ENCODE measurements around the gene KIF23. TPM values are rescaled to one million over a fixed set of nuclear protein-coding genes. Genes with fewer than 3 reads are reported as not detected.

The KIF23 gene
- total and polyA plus RNA-seq, 12 donors = 0.17 to 3.4 (median 0.57) TPM

DNA sequence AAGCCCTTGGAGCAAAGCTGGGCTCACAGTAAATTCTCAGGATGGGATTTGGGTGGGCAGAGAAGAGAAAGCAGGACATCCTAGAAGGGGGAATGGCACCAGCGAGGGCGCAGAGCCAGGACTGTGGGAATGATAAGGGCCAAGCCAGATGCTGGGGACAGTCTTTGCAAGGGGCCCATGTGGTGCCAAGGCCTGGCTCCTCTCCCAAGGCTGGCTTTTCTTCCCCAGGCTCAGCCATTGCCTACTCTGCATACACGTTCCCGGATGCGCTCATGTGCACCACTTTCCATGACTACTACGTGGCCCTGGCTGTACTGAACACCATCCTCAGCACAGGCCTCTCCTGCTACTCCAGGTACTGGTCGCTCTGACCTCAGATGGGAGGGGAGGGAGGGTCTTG is 24.7 kb upstream of the KIF23 start:
- 77 to 87% methylated on average over 7 of the region's 7 CpGs for WGBS, 2 donors
- TF ChIP-seq, protein P1, sequence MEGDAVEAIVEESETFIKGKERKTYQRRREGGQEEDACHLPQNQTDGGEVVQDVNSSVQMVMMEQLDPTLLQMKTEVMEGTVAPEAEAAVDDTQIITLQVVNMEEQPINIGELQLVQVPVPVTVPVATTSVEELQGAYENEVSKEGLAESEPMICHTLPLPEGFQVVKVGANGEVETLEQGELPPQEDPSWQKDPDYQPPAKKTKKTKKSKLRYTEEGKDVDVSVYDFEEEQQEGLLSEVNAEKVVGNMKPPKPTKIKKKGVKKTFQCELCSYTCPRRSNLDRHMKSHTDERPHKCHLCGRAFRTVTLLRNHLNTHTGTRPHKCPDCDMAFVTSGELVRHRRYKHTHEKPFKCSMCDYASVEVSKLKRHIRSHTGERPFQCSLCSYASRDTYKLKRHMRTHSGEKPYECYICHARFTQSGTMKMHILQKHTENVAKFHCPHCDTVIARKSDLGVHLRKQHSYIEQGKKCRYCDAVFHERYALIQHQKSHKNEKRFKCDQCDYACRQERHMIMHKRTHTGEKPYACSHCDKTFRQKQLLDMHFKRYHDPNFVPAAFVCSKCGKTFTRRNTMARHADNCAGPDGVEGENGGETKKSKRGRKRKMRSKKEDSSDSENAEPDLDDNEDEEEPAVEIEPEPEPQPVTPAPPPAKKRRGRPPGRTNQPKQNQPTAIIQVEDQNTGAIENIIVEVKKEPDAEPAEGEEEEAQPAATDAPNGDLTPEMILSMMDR (IDR thresholded peaks at IDR 0.05) = no peak
- intact Hi-C loops (cut with DNase I) = no loop called here

DNA sequence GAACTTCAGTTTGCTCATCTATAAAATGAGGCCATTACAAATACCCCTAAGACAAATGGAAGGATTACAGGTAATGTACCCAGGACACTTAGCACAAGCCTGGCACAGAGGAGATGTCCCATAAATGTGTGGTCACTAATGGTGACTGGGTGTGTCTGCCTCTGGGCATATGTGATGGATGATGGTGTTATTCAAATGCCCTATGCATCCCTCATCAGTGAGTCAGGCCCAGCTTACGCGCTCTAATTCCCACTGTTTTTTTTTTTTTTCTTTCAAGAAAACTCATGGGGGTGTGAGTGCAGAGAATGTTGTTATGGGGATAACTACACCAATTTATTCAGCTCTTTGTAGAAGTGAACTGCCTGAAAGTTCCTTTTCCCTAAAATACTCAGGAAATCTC is 23.6 kb upstream of the KIF23 start:
- TF ChIP-seq, protein P1 (IDR thresholded peaks at IDR 0.05) = no peak
- no peak overlapping the region for H3K27ac ChIP-seq
- H3K4me1 ChIP-seq = peaks cover 0 to 14% (median 9%) of the 10 kb centered on the region in 9 donors
- DNase-seq (no peak), ATAC-seq (no peak)
- H3K4me3 ChIP-seq = no peak overlapping the region
- intact Hi-C loops (cut with DNase I) = loop anchor here (5.0 to 10.0 kb wide), 7 partner anchors 116 to 333 kb away; partner anchors contain the start of gene GLCE (in 2 of the 10)
- H3K9me3 ChIP-seq = no peaks in the 10 kb centered on the region
- no peaks in the 10 kb centered on the region for H3K36me3 ChIP-seq
- H3K27me3 ChIP-seq = peaks cover 0 to 8% (median 0%) of the 10 kb centered on the region in 7 donors
- WGBS, 2 donors = 90 to 95% methylated on average over 2 of the region's 2 CpGs

More for the DNA sequence above, 24.7 kb upstream of the KIF23 start:
- Histone ChIP-seq H3K36me3 (no peaks in the 10 kb centered on the region), H3K27me3 (no peaks in the 10 kb centered on the region), H3K4me3 (no peak overlapping the region), H3K9me3 (no peaks in the 10 kb centered on the region), H3K27ac (no peak overlapping the region), H3K4me1 (peaks cover 0 to 10% (median 3%) of the 10 kb centered on the region in 9 donors)
- ATAC-seq (no peak), DNase-seq (no peak)

DNA sequence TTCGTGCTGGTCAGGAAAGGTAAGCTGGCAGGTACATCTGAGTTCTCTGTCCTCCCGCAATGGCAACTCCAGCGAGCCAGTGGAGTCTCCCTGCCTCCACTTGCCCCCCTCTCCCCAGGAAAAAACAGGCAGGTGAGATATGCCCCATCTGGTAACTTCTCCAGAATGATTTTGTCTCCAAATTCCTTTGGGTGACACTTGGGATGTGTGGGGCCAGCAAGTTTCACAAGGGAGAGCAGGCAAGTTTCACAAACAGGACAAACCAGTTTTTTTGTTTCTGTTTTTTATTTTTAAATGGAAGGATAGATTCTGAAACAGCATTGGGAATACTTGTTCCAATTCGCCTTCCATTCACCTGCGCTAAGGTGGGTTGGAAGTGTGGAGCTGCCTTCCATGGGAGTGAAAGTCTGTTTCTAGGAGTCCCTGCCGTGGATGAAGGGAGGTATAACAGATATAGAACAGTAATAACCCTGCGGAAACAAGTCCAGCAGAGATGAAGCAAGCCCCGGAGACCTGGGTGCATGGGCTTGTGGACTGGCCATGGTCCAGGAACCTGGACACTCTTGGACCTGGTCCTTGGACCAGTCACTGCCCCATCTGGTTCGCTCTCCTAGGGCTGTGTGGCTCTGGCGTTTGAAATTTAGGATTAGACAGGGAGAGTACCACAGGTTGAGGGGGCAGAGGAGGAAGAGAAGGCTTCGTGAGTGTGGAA is 22.9 kb upstream of the KIF23 start:
- H3K4me3 ChIP-seq = no peak overlapping the region
- no peaks in the 10 kb centered on the region for H3K9me3 ChIP-seq
- no peak overlapping the region for H3K27ac ChIP-seq
- peaks cover 0 to 13% (median 0%) of the 10 kb centered on the region in 7 donors for H3K27me3 ChIP-seq
- no peak for DNase-seq
- H3K4me1 ChIP-seq = peaks cover 0 to 14% (median 9%) of the 10 kb centered on the region in 9 donors
- no peaks in the 10 kb centered on the region for H3K36me3 ChIP-seq
- TF ChIP-seq, protein P1 (IDR thresholded peaks at IDR 0.05) = no peak
- intact Hi-C loops (cut with DNase I) = loop anchor here (5.0 to 10.0 kb wide), 7 partner anchors 116 to 334 kb away; partner anchors contain the start of gene GLCE (in 2 of the 10)
- 96% methylated on average over 11 of the region's 11 CpGs for WGBS, 2 donors
- ATAC-seq = no peak

DNA sequence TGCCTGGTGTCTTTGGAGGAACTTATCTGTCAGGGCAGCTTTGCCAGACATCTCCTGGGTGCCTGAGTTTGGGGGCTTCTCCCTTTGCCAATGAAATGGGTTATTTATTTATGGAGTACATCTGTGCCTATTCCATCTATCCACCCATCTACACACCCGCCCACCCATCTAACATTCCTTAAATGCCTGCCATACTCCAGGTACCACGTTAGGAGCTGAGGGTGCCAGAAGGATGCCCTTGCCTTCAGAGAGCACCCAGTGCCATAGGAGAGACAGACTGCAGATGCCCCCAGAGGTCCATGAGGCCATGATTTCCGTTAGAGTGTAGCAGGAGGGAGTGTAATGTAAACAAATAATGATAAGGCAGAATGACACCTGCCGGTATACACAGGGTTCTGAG is 21.8 kb upstream of the KIF23 start:
- Histone ChIP-seq H3K27ac (no peak overlapping the region), H3K4me3 (no peak overlapping the region), H3K4me1 (peaks cover 0 to 14% (median 9%) of the 10 kb centered on the region in 9 donors), H3K36me3 (no peaks in the 10 kb centered on the region), H3K27me3 (peaks cover 0 to 13% (median 0%) of the 10 kb centered on the region in 7 donors), H3K9me3 (no peaks in the 10 kb centered on the region)
- DNase-seq (no peak), ATAC-seq (no peak)
- TF ChIP-seq, protein P1 (IDR thresholded peaks at IDR 0.05) = no peak
- WGBS, 2 donors = 75 to 76% methylated on average over 4 of the region's 4 CpGs
- intact Hi-C loops (cut with DNase I) = loop anchor here (5.0 to 10.0 kb wide), 7 partner anchors 118 to 335 kb away; partner anchors contain the start of gene GLCE (in 2 of the 10)
